Measurements from ENCODE around the gene ERVV-1. TPM values are rescaled to one million over a fixed set of nuclear protein-coding genes. Genes with fewer than 3 reads are reported as not detected.

Gene ERVV-1
- not detected in 2 replicates for total RNA-seq

GRCh38 chr19:53013621-53014020, at the start of gene ERVV-1:
Gene ERVV-1, plus strand, starts transcription at chr19:53013921. Its CDS starts 170 bp downstream, at chr19:53014091.

Other genes starting within 250 kb of the ERVV-1 start
- gene ZNF600, start 227.1 kb upstream of the ERVV-1 start, total RNA-seq: 6.1 and 7.0 TPM in 2 replicates
- gene ZNF28, start 192.3 kb upstream of the ERVV-1 start, total RNA-seq: 11.2 and 13.7 TPM in 2 replicates
- gene ZNF468, start 156.3 kb upstream of the ERVV-1 start, total RNA-seq: 22.2 and 26.0 TPM in 2 replicates
- 7.2 and 11.2 TPM in 2 replicates for gene ZNF320, start 116.3 kb upstream of the ERVV-1 start, total RNA-seq
- gene ZNF888, start 90.5 kb upstream of the ERVV-1 start, total RNA-seq: 2.8 and 4.7 TPM in 2 replicates
- gene ZNF816, start 51.0 kb upstream of the ERVV-1 start, total RNA-seq: 7.4 and 8.2 TPM in 2 replicates
- not detected in 2 replicates for gene ERVV-2, start 30.8 kb downstream of the ERVV-1 start, total RNA-seq
- gene ZNF160, start 89.5 kb downstream of the ERVV-1 start, total RNA-seq: 32.8 and 32.9 TPM in 2 replicates
- gene ZNF415, start 119.0 kb downstream of the ERVV-1 start, total RNA-seq: 2.7 and 7.0 TPM in 2 replicates
- 6.6 and 8.0 TPM in 2 replicates for gene ZNF347, start 145.1 kb downstream of the ERVV-1 start, total RNA-seq
- 2.6 and 3.1 TPM in 2 replicates for gene ZNF665, start 179.4 kb downstream of the ERVV-1 start, total RNA-seq
- 22.5 and 26.7 TPM in 2 replicates for gene ZNF677, start 241.0 kb downstream of the ERVV-1 start, total RNA-seq
- not detected in 2 replicates for gene VN1R2, start 244.4 kb downstream of the ERVV-1 start, total RNA-seq

Measured in placental pericyte (primary cell).